Measurements from ENCODE around the gene BANF1.

BANF1 gene

DNA sequence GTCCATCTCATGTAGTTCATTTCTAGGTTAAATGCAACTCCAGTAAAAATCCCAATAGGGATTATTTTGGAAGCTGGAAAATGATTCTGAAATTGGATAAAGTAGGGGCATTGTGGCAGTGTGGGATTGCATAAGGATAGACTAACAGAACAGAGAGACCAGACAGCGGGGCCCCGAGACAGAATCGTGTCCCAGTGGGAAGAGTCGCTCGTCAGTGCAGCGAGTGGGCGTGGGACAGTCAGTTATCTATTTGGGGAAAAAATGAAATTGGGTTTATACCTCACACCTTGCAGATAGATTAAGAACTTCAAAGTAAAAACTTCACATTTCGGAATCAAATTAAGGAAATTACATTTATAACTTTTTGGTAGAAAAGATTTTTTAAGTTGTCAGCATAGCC lies 30.2 kb upstream of the BANF1 start:
- TF ChIP-seq, protein P1, sequence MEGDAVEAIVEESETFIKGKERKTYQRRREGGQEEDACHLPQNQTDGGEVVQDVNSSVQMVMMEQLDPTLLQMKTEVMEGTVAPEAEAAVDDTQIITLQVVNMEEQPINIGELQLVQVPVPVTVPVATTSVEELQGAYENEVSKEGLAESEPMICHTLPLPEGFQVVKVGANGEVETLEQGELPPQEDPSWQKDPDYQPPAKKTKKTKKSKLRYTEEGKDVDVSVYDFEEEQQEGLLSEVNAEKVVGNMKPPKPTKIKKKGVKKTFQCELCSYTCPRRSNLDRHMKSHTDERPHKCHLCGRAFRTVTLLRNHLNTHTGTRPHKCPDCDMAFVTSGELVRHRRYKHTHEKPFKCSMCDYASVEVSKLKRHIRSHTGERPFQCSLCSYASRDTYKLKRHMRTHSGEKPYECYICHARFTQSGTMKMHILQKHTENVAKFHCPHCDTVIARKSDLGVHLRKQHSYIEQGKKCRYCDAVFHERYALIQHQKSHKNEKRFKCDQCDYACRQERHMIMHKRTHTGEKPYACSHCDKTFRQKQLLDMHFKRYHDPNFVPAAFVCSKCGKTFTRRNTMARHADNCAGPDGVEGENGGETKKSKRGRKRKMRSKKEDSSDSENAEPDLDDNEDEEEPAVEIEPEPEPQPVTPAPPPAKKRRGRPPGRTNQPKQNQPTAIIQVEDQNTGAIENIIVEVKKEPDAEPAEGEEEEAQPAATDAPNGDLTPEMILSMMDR (IDR thresholded peaks at IDR 0.05; ENCODE audit: control insufficient read depth, extremely low read depth, insufficient read depth): no peak
- no peak overlapping the region for H3K4me3 ChIP-seq (ENCODE audit: low read depth, low read length)
- no peak for DNase-seq (ENCODE audit: low read depth)

DNA sequence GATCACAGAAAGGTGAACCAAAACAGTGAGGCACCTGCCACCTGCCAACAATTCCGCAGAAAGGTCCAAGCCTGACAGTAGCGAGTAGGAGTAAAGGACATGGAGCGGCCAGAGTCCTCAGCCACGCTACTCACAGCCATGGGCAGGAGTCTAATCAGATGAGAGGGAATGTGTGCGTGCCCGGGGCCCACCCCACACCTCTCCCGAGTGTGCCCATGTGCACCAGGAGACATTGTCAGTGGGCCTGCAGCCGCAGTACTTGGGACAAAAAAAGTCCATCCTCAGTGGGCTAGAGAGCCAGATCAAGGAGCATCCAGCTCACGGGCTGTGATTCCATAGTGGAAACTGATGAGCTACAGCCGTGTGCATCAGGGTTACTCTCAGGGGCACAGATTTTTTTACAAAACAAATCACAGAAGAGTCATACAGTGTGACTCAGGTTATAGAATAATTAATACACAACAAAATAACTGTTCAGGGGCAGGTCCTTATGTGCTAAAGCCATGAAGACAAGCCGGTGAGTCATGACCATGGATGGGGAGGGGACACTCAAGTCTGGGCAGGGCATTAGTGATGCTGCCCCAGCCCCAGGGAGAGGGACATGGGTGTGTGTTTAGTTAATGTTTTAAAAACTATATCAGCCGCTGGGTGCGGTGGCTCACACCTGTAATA lies 28.7 kb upstream of the BANF1 start:
- no peak for DNase-seq (ENCODE audit: low read depth)
- TF ChIP-seq, protein P1 (IDR thresholded peaks at IDR 0.05; ENCODE audit: control insufficient read depth, extremely low read depth, insufficient read depth): no peak
- no peak overlapping the region for H3K4me3 ChIP-seq (ENCODE audit: low read depth, low read length)

DNA sequence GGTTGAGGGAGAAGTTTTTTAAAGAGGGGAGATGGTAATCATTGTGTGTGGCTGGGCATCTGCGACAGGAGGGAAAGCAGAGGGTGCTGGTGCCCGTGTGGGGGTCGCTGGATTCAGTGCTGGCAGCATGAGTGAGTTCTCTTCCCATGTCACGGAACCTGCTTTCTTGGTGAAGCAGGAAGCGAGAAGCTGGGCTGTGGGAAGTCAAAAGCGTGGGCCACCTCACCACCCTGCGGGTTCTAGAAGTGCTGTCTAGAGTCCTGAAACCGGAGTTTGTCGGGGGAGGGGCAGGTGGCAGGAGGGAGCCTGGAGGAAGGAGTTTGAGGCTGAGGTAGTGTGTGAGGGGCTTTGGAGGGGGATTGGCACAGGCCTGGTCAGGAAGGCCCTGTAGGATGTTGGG lies 26.5 kb upstream of the BANF1 start:
- TF ChIP-seq, protein P1 (IDR thresholded peaks at IDR 0.05; ENCODE audit: control insufficient read depth, extremely low read depth, insufficient read depth): no peak
- no peak for DNase-seq (ENCODE audit: low read depth)
- H3K4me3 ChIP-seq (ENCODE audit: low read depth, low read length): no peak overlapping the region

DNA sequence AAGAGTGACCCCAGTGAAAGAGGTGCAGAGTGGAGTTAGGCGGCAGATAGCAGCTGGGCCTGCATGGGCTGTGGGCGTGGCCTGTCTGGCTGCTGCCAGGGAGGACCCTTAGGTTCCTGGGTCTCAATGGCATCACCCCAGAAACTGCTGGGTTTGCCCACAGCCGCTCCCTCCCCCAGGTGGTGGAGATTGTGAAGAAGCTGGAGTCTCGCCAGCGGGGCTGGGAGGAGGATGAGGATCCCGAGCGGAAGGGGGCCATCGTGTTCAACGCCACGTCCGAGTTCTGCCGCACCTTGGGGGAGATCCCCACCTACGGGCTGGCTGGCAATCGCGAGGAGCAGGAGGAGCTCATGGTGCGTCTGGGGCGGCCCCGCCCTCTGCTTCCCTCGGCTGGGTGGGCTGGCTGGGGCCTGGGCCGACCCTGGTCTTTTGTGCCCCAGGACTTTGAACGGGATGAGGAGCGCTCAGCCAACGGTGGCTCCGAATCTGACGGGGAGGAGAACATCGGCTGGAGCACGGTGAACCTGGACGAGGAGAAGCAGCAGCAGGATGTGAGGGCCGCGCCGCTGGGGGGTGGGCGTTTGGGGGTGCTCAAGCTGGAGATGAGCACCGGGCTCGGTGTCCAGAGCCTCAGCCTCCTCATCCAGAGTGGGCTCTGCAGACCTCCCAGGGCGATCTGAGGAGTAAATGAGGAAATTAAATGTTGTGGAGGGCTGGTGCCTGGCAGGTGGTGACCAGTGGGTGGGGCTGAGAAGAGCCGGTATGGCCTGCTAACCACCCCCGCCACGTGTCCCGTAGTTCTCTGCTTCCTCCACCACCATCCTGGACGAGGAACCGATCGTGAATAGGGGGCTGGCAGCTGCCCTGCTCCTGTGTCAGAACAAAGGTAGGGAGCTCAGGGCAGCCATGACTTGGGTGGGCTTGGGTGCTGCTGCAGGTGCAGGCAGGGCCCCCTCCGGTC lies 25.8 kb upstream of the BANF1 start:
- no peak for DNase-seq (ENCODE audit: low read depth)
- H3K4me3 ChIP-seq (ENCODE audit: low read depth, low read length): no peak overlapping the region
- TF ChIP-seq, protein P1 (IDR thresholded peaks at IDR 0.05; ENCODE audit: control insufficient read depth, extremely low read depth, insufficient read depth): no peak

DNA sequence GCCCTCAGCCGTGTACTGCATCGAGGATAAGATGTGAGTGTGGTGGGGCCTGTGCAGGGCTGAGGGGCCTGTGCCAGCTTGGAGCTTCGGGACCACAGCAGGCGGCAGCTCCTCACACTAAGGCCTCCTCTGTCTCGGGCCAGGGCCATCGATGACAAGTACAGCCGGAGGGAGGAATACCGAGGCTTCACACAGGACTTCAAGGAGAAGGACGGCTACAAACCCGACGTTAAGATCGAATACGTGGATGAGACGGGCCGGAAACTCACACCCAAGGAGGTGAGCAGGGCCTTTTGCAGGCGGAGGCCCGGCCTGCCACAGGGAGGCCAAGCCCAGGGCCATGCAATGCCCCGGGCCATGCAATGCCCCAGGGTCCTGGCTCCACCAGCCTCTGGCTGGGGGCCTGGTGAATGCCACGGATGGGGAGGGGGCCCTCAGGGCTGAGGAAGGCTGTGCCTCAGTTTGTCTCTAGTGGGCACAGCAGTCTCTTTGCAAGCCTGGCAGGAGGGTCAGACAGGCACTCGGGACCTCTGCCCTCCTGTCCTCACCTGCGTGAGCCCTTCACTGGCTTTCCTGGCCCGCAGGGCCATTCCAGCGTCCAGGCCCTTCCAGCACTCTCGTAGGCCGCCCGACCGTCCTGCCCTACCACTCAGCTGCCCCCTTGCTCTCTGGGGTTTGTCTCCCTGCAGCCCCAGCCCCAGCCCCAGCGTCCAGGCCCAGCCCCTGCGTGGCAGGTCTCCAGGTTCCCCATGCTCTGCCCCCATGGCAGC lies 24.5 kb upstream of the BANF1 start:
- TF ChIP-seq, protein P1 (IDR thresholded peaks at IDR 0.05; ENCODE audit: control insufficient read depth, extremely low read depth, insufficient read depth): no peak
- DNase-seq (ENCODE audit: low read depth): no peak
- no peak overlapping the region for H3K4me3 ChIP-seq (ENCODE audit: low read depth, low read length)

DNA sequence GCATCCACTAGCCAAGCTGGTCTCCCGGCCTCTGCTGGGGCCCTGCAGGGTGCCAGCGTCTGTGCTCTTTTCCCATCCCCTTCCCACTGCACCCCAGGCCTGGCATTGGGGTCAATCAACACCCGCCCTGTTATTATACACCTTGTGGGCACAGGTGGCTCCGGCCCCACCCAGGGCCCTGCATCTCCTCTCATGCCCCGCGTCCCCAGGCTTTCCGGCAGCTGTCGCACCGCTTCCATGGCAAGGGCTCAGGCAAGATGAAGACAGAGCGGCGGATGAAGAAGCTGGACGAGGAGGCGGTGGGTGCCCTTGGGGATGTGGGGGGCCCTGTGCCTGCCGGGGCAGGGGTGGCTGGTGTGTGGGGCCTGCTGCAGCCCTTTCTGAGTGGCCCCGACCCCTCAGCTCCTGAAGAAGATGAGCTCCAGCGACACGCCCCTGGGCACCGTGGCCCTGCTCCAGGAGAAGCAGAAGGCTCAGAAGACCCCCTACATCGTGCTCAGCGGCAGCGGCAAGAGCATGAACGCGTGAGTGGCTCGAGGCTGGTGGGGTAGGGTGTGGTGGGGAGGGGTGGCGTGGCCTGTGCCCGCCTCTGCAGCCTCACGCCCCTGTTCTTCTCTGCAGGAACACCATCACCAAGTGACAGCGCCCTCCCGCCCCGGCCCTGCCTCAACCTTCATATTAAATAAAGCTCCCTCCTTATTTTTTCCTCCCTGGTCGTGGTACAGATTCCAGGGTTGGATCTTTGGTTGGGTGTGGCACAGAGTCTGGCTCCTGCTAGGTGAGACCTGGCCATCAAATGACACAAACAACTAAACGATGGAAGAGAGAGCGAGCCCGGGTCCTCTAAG lies 23.7 kb upstream of the BANF1 start:
- no peak for DNase-seq (ENCODE audit: low read depth)
- H3K4me3 ChIP-seq (ENCODE audit: low read depth, low read length): no peak overlapping the region
- TF ChIP-seq, protein P1 (IDR thresholded peaks at IDR 0.05; ENCODE audit: control insufficient read depth, extremely low read depth, insufficient read depth): no peak

Data from LNCaP clone FGC (cell line).